HG02763 (cell line): ENCODE data around the gene EDC3.
"Not testable (repeated sequence)": the region's sequence is repeated elsewhere in the genome, so short reads cannot be mapped to it uniquely, and the experiment has no call there.

Experiments
- ATAC-seq: cut with Tn5 transposase; IDR thresholded peaks from one replicate; pipeline ENCODE4 v1.9.1; 2021; ENCODE audit warnings: mild to moderate bottlenecking, moderate library complexity; ENCODE audit not compliant: unreplicated experiment

The EDC3 gene

DNA sequence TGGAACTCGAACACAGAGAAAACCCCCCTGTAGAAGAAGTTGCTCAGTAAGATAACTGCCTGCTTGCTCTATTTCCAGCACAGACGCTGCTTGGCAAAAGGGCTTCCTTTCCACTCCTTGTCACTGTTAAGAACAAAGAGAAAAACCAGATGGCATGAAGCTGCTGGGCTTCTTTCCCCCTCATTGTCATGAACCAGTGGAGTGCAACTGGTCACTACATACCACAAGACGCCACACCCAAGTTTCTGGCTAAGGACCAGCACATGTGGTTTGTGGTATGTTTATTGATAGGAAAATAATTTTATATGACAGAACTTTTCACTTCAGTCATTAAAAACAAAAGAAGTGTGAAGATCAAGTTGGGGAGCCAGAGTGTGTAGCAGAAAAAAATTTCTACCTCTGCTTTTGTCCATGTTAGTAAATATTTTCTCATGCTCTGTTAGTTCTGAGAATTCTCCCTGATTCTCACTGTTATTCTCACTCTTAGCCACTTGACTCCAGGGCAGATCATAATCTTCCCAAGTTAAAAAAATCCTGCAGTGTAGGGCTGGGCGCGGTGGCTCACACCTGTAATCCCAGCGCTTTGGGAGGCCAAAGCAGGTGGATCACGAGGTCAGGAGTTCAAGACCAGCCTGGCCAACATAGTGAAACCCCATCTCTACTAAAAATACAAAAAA is 42.3 kb downstream of the EDC3 start:
- ATAC-seq, result no peak

DNA sequence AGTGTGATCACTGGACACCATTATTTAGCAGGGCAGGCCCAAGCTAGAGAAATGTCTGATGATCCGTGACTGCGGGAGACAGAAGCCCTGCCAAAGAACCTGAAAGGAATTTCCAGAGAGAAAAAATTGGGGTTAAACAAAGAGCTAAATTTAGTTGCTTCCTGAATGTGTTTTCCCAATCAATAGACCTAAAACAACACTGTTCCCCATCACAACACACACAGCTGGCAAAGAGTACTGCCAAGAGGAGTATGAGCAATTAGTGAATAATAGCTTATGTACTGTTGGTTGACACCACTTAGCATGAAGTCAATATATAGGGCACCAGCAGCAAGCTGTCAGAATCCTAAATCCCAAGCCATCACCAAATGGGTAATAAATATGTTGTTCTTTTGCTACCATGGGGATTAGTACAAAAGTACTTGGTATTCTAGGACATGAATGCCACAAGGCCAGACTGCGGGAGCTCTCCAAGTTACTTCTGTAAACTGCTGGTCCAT is 44.5 kb downstream of the EDC3 start:
- ATAC-seq, result no peak

DNA sequence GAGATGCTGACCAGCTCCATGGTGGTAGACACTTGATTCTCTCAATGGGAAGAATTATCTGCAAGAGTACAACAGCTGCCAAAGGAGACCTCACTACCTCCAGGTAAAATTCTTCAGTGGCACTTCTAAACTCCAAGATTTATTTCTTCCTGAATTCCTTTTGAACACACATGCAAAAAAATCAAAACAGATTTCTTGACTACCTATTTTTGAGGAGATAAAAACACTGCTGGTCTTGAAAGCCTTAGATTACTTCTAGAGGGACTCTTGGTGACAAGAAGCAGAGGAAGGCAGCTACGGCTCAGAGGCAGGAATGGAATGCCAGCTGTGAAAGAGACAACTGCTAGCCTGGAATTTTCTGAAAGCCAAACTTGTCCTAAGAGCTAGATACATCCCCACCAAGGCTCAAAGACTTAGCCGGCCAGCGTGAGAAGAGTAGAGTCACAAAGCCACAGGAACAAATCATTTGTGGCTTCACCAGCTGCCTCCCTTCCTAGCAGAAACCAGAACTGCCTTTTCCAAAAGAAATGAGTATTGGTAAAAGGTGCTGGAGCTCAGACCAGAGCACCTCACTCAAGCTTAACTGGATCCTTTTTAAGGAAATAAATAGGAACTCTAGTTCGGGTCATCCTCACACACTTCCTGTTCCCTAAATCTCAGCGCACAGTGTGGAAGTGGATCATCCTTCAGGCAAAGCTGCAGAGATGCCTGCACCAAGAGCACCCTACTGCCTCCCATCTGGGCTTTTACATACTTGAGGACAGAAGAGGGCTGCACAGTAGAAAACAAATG is 47.6 kb downstream of the EDC3 start:
- ATAC-seq, result no peak

DNA sequence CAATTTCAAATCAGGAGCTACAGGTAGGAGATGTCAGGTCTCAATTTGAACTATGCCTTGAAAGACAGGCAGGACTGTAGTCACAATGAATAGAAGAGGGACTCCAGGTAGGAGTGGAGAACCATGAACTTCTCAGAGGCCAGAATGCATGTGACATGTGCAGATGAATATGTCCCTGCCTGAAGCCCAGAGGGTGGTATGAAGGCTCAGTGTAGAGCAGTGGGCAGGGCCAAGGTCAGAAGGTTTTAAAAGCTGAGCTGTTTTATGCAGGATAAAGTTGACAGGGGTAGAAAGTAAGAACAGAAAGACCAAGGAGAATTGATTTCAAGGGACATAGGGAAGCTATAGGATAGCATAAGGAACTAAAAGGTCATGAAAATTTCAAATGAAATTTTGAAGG is 49.3 kb downstream of the EDC3 start:
- no peak for ATAC-seq

GRCh38 chr15:74643665-74644204 is 52.1 kb downstream of the EDC3 start:
- ATAC-seq, result no peak

- no peak for ATAC-seq
Observed at GRCh38 chr15:74642734-74643664, 52.8 kb downstream of the EDC3 start.

GRCh38 chr15:74642348-74642733 is 53.5 kb downstream of the EDC3 start:
- ATAC-seq, result no peak

DNA sequence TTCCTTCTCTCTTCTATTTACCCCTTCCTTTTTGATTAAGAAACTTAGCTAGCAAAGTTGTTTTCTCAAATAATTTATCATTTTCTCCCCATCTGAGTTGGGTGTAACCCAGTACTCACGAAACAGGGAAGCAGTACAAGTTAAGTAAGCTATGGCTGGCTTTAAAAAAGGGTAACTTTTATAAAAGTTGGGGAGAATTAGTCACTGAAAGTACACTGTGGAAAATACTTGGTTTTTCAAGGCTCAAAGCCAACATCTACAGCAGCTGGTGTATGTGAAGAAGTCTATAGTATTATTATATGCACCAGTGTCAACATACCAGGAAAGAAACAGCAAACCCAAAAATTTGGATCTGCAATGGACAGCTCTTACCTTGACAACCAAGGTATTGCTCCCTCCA is 54.7 kb downstream of the EDC3 start:
- ATAC-seq, result no peak

- no peak for ATAC-seq
Observed at GRCh38 chr15:74636984-74637383, 58.8 kb downstream of the EDC3 start.

DNA sequence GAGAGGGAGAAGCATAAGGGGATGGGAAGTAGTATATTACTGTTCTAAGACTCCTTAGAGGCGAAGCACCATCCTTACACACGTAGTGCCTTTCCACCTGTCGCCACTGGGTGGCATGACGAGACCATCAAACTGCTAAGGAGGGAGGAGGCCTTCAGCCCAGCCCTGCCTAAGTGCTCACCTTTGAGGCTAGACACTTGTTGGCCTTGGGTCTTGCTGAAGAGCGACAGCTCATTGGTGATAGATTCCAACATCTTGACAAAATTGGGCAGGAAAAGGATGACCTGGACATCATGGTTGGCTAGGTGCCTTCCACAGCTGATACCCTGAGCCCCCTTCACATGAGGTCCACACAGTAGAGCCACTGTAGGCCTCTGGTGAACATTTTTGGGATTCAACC is 60.6 kb downstream of the EDC3 start:
- ATAC-seq, result no peak

GRCh38 chr15:74633781-74634180 is 62.0 kb downstream of the EDC3 start:
- no peak for ATAC-seq

GRCh38 chr15:74632601-74633000 is 63.2 kb downstream of the EDC3 start:
- no peak for ATAC-seq

DNA sequence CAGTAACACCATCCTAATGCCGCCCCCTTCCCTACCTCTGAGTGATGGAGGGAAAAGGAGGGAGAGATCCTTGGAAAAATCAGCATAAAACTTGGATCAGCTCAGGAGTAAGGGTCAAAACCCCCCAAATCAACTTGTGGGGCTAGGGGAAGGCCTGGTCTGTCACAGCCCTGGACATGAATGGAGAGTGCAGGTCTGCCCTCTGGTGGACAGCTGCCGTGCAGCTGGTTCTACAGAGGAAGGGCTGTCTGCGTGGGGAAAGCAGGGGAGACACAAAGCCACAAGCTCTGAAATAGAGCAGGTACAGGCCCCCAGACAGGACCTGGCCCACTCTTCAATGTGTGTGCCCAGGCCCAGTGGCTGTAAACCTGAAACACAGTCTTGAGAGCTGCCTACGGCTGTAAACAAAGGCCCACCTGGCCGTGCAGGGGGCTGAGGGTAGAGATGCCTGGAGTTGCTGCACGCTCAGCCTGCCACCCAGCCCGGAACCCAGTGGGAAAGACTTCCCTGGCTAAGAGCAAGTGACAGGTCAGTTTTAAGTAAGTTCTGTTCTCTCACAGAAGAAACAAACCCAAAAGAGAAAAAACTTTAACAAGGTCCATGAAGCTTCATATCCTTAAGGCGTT is 63.8 kb downstream of the EDC3 start:
- no peak for ATAC-seq

- ATAC-seq, result no peak
Observed at GRCh38 chr15:74631408-74631807, 64.4 kb downstream of the EDC3 start.

DNA sequence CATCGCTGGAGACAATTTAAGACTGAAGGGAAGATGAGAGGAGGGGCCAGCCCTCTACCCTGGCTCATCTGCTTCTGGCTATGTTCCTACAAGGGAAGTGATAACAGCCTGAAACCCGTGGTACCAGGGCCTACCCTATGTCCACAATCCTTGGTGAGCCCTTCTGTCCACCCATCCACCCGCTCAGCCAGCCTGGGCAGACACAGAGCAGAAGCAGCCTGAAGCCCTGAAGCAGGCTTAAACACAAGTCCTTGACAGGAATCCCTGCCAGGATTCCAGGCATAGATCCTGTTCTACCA is 64.8 kb downstream of the EDC3 start:
- no peak for ATAC-seq

DNA sequence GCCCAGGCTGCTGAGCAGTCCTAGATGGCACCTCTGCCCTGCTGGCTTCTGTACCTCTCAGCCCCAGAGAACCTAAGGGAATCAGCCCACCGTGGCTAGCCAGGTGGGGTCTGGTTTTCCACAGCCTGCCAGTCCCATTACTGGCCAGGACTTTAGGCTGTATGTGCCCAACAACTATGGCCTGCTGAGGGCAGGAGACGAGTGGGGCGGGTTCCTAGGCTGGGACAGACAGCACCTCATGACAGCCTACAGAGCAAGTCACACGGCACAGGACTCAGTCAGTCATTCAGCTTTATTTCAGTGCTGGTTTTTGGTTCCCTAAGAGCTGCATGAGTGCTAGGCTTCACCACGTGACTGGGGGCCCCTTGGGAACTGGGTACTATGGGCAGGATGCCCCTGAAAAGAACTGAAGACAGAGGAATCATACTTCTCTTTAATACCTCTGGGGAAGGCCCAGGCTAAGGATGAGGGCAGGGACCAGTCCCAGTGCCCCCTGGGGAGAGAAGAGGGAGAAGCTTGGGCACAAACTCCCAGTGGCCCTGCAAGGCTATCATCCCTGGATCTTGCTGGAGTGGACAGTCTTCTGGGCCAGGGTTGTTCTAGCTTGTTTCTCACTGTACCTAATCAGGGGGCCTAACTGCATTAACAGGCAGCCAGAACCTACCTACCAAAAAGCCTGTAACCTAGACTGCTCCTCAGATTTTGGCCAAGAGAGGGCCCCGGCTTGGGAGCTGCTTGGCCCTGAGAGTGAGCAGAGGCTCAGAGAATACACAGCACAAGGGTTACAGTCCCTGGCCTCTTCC is 65.3 kb downstream of the EDC3 start:
- ATAC-seq, result no peak

DNA sequence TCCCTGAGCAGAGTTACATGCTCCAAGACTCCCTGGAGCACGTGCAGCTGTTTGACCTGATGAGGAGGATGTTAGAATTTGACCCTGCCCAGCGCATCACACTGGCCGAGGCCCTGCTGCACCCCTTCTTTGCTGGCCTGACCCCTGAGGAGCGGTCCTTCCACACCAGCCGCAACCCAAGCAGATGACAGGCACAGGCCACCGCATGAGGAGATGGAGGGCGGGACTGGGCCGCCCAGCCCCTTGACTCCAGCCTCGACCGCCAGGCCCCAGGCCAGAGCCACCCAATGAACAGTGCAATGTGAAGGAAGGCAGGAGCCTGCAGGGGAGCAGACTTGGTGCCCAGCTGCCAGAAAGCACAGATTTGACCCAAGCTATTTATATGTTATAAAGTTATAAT is 66.1 kb downstream of the EDC3 start:
- ATAC-seq, result not testable (repeated sequence)

DNA sequence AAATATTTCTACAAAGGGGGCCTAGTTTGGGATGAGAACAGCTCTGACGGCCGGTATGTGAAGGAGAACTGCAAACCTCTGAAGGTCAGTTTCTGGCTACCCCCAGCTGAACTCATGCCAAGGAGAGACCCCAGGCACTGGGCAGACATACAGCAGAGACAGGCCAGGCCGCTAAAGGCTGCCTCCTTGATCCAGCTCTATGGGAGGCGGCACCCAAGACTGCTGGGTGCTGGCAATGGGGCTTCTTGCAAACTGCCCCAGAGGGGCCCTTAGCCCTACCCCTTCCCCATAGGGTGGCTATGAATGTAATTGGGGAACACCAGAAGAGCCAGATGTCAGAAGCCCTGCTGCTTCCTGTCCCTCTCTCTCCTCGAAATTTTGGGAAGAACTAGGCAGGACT is 66.9 kb downstream of the EDC3 start:
- no peak for ATAC-seq

- no peak for ATAC-seq
Observed at GRCh38 chr15:74628199-74628598, 67.6 kb downstream of the EDC3 start.

GRCh38 chr15:74627766-74628165 is 68.1 kb downstream of the EDC3 start:
- no peak for ATAC-seq
